Fibroblast of skin of back (primary cell): ENCODE results near the gene ZFYVE21.

Source experiments
- DNase-seq: peaks from one replicate; pipeline ENCODE4 v3.0.0-alpha.2; 2013

ZFYVE21 gene

GRCh38 chr14:103692159-103692558 lies 23.5 kb upstream of the ZFYVE21 start:
- no peak for DNase-seq

- no peak for DNase-seq
Observed at GRCh38 chr14:103692871-103693270, 22.7 kb upstream of the ZFYVE21 start.

- no peak for DNase-seq
Observed at GRCh38 chr14:103693515-103693914, 22.1 kb upstream of the ZFYVE21 start.

- DNase-seq, result no peak
Observed at GRCh38 chr14:103694572-103695026, 21.0 kb upstream of the ZFYVE21 start.

- no peak for DNase-seq
Observed at GRCh38 chr14:103695296-103696069, 20.1 kb upstream of the ZFYVE21 start.

GRCh38 chr14:103696070-103696402 lies 19.6 kb upstream of the ZFYVE21 start:
- no peak for DNase-seq

GRCh38 chr14:103696466-103697071 lies 19.0 kb upstream of the ZFYVE21 start:
- DNase-seq, result peak; percentile 27

- no peak for DNase-seq
Observed at GRCh38 chr14:103697206-103697602, 18.4 kb upstream of the ZFYVE21 start.

- no peak for DNase-seq
Observed at GRCh38 chr14:103697603-103698379, 17.8 kb upstream of the ZFYVE21 start.

- no peak for DNase-seq
Observed at GRCh38 chr14:103698380-103699260, 17.0 kb upstream of the ZFYVE21 start.

- DNase-seq, result no peak
Observed at GRCh38 chr14:103699261-103699661, 16.3 kb upstream of the ZFYVE21 start.

GRCh38 chr14:103699901-103700752 lies 15.5 kb upstream of the ZFYVE21 start:
- DNase-seq, result no peak

- no peak for DNase-seq
Observed at GRCh38 chr14:103700753-103701490, 14.7 kb upstream of the ZFYVE21 start.

GRCh38 chr14:103702095-103702494 lies 13.5 kb upstream of the ZFYVE21 start:
- no peak for DNase-seq

- DNase-seq, result no peak
Observed at GRCh38 chr14:103702497-103703432, 12.8 kb upstream of the ZFYVE21 start.

- DNase-seq, result no peak
Observed at GRCh38 chr14:103703433-103704385, 11.9 kb upstream of the ZFYVE21 start.

- DNase-seq, result no peak
Observed at GRCh38 chr14:103704708-103705107, 10.9 kb upstream of the ZFYVE21 start.

GRCh38 chr14:103705118-103705503 lies 10.5 kb upstream of the ZFYVE21 start:
- no peak for DNase-seq
